T-helper 1 cell (primary cell): Measurements from ENCODE around the gene DEFB129.
"Not testable (repeated sequence)": the region's sequence is repeated elsewhere in the genome, so short reads cannot be mapped to it uniquely, and the experiment has no call there.

ENCODE experiments used
- DNase-seq, 5 donors: peaks; one replicate each; pipeline ENCODE4 v3.0.0-alpha.2; 2012 to 2020

Gene DEFB129

DNA sequence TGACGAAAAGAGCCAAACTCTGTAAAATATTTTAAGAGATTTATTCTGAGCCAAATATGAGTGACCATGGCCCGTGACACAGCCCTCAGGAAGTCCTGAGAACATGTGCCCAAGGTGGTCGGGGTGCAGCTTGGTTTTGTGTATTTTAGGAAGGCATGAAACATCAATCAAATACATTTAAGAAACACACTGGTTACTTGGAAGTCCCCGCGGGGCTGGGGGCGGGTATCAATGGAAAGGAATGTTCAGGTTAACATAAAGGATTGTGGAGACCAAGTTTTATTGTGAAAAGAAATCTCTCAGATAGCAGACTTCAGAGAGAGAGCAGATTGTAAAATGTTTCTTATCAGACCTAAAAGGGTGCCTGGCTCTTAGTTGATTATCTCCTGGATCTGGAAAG is 26.4 kb downstream of the DEFB129 start:
- DNase-seq, result not testable (repeated sequence)

DNA sequence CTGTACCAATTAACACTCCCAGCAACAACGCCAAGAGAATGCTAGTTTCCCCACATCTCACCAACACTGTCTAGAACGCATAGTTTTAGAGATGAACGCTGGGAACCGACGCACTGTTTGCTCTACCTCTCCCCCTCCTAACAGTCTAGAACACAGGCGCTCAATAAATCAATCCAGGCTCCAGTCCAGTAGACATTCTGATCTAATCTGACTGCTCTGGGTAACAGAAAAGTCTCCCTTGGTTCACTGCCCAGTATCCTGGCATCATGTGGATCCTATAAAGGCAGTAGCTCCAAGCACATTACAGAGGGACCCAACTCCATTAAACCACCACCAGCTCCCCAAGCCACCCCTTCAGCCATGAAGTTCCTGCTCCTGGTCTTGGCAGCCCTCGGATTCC is 30.4 kb downstream of the DEFB129 start, which contains the start of gene DEFB132:
Gene DEFB132 (plus strand): TSS at position 306 of the 400 bp plus-strand sequence. CDS start 55 bp downstream, at position 361.
- DNase-seq, result no peak

DNA sequence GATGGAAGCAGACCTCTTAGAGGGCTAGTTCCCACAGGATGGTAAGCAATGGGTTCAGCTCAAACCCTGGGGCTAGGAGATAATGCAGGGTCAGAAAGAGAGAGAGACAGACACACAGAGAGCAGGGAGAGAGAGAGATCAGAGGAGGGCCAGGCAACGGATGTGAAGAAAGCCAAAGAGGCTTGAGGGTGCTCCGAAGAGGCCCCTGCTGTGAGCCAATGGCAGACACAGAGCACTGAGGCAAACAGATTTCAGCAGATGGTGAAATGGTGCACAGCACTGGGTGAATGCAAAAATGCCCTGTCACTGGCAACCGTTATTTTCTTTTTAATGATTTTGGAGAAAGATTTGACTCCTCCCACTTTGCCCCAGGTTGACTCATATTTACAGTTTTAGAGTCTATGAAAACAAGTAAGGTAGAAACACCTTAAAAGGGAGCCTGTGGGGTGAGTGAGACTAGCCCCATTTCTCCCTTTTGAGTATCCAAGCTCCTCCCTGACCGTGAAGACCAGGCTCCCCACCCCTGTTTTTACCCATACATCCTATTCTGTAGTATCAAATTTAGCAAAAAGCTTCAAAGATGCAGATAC is 31.3 kb downstream of the DEFB129 start:
- DNase-seq, result peak in 1 of 5 donors; percentile 66

DNA sequence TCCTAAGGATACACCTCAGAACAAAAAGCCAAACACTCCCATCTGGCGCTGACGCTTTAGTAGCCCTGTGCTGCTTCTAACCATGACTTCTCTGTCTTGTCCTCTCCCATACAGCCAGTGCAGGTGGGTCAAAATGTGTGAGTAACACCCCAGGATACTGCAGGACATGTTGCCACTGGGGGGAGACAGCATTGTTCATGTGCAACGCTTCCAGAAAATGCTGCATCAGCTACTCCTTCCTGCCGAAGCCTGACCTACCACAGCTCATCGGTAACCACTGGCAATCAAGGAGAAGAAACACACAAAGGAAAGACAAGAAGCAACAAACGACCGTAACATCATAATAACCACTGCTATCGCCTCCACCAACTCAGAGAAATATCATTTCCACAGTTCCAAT is 31.9 kb downstream of the DEFB129 start:
- peak in 1 of 5 donors; percentile 26 for DNase-seq

DNA sequence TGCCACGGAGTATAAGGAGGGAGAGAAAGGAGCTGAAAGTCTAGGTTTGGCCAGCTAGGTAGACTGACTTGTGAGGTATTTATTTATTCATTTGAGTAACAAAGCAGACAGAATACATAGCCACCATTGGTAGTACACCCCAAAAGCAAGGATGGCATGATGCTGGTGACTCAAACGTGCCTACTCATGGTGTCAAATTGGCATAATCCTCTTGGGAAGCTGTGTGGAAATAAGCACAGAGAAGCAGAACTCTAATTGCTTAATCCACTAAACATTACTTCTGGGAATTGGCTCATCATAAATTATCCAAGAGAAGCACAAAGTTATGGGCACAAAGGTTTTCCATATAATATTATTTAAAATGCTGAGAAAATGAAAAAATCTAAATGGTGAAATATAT is 32.9 kb downstream of the DEFB129 start:
- DNase-seq, result no peak

DNA sequence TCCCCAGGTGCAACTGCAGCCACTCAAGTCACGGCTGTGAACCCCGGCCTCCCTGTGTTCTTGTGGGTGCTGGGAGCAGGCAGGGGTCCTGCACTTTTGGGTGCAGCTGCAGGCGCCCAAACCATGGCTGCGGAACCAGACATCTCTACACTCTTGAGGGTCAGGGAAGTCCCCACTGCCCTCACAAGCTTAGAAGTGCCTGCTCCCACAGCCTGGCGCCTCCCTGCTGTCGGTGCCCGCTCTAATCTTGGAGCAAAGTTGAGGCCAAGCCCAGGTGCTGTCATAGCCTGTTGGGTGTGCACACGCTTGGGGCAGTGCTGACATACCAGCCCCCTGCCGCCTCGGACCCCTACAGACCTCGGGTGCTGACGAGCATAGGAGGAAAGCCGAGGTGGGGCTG is 36.6 kb downstream of the DEFB129 start:
- DNase-seq, result no peak

DNA sequence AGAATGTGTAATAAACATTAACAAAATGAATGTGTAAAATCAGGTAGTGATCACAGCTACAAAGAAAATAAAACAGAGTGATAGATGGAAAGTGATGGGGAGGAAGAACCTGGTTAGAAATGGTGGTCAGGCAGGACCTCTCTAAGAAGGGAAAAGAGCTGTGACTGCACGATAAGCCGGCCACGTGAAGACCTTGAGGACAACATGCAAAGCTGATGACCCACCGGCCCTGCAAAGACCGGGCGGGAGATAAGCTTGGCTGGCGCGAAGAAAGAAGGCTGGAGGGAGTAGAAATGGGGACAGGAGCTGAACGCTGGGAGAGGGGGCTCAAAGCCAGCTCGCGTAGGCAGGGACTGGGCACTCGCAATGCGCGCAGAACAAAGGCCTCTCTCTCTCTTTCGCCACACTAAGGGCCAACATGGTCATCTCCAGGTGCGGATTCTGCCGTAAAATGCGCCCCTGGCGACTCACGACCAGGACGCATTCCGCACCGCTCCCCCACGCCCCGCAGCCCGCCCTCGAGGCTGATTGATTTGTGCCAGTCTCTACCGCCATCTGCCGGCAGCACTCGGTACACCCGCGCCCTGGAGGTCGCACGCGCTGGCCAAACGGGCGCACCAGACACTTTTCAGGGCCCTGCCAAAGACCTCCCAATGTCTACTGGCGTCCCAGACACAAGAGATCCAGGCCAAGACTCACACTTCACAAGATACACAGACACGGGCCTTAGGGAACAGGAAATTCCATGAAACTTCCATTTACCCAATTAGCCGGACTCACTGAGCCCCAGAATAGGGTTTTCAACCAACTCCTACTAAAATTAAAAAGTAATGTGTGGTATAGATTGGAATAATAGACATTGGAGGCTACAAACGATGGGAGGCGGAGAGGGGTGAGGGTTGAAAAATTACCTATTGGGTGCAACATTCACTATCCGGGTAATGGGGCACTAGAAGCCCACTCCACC is 39.8 kb downstream of the DEFB129 start:
- DNase-seq, result peak; percentile 72 to 85 (median 80)

DNA sequence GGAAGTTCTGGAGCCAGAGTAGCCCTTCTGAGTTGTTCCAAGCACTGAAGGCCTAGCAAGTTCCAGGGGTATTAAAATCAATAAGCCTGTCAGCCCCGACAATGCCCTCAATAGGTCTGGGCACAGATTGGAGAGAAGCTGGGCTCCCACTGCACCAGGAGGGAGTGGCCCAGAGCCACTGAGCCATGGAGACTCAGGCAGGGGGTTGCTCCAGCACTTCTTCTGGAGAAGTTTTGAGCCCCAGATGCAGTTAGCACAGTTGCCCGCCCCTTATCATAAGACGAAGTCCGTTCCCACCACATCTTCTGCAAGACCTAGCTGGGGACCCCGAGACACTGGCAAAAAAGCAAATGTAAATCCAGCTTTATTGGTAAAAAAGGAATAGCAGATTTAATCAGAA is 43.5 kb downstream of the DEFB129 start:
- no peak for DNase-seq

DNA sequence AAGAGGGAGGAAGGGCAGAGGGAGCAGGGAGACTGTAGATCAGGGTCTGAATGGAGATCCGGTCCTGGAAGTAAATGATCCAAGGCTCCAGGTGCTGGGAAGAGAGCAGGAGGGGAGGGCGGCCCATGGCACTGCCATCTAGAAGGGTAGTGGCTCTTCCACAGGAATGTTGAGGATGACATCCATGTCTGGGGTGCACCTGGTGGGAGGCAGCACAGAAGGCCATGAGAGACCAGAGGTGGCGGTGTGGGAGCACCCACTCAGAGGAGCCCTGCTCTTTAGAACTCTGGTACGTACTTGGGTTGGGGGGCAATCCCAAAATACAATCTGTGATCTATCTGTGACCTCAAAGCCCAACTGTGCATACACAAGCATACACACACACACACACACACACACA is 44.0 kb downstream of the DEFB129 start:
- DNase-seq, result no peak

DNA sequence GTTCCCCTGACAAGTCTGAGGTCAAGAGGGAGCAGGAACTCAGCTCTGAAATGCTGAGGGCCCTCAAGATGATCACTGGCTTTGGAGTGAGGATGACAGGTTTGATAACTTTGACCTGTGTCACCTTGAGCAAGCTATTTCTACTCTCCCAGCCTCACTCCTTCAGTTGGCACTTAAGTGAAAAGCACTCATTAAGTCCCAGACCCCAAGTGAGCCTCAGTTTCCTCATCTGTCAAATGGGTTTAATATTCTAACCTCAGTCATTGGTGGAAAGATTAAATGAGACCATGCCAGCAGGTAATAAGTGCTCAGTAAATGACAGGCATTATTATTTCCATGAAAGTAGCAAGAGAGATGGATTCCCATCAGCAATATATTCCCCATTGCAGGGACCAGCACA is 44.5 kb downstream of the DEFB129 start:
- no peak for DNase-seq

DNA sequence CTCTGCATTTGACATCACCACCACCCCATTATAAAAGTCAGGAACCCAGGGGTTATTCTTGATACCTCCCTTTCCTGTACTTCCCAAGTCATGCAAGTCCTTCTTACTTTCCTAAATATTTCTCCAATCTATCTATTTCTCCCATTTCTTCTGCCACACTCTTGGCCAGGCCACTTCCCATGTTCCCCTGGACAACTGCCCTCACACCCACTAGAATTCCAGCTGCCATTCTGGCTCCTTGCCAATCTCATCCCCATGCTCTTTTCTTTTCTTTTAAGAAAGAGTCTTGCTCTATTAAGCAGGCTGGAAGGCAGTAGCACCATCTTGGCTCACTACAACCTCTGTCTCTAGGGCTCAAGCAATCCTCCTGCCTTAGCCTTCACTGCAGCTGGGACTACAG is 45.7 kb downstream of the DEFB129 start:
- no peak for DNase-seq

DNA sequence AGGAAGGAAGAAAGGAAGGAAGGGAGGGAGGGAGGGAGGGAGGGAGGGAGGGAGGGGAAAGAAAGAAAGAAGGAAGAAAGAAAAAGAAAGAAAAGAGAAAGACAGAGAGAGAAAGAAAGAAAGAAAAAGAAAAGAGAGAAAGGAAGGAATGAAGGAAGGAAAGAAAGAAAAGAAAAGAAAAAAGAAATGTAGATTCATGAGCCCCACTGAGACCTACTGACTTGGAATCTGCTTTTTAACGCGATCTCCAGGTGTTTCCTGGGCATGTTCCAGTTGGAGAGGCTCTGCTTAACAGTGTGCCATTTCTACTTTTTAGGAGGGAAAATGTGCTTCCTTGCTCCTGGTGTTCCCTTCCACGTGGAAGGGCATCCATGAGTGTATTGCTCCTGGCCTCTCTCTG is 46.8 kb downstream of the DEFB129 start:
- no peak for DNase-seq

DNA sequence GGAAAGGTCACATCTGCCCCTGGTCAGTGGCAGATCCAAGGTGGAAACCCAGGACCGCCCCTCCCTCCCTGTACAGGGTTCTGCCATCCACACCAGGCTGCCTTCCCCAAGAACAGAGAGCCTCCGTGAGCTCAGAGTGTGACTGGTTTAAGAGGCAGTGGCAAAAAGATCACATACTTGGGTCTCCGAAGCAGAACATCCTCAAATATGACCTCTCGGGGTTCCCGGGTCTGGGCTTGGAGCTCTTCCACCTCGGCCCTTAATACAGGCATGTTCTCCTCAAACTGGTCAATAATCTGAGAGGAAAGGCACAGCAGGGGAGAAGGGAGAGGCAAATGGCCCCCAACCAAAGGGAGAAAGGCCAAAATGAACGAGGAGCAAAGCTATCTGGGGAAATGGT is 48.7 kb downstream of the DEFB129 start:
- no peak for DNase-seq

DNA sequence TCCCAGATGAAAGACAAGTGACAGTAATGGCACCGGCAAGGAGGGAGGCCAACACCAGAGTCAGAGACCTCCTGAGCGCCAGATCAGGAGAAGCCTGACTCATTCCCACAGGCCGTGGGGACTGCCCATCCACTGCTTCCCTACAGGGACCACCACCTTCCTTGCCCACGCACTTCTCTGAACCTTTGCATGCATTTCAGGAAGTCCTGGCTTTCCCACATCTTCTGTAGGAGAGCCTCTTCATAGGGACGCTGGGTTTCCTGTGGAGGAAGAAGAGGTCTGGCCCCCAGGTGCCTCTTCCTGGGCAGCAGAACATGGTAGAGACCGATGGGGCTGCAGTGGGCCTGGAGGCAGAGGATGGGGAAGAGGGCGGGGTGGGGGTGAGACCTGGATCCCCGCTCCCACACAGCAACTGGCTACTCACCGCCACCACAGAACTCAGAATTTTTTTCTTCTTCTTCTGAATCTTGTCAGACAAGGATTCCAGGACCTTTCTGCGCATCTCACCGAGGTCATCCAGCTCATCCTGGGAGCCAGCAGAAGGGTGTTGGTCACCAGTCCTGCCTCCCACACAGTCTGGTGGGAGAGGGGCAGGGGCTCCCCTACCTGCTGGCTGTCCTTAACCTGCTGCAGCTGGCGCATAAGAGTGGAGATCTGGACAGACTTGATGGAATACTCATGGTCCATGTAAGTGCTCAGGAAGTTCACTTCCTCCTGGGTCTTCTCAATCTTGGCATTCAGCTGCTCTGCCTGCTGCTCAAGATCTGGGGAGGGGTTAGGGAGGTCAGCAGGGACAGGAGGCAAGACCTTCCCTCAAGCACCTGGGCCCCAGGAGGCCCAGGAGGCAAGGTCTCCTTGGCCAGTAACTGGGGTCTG is 49.8 kb downstream of the DEFB129 start:
- no peak for DNase-seq

DNA sequence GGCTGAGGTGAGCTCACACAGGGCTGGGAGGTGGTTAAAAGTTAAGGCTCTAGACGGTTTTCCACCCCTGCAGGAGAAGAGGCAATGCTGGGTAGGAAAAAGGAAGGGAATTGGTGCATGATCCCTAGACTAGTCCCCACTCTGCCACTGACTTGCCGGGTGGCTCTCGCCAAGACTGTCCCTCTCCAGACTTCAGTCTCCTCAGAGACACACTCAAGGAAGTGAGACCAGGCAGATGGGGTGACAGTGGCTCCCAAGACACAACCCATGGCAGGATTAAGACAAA is 50.4 kb downstream of the DEFB129 start:
- no peak for DNase-seq

DNA sequence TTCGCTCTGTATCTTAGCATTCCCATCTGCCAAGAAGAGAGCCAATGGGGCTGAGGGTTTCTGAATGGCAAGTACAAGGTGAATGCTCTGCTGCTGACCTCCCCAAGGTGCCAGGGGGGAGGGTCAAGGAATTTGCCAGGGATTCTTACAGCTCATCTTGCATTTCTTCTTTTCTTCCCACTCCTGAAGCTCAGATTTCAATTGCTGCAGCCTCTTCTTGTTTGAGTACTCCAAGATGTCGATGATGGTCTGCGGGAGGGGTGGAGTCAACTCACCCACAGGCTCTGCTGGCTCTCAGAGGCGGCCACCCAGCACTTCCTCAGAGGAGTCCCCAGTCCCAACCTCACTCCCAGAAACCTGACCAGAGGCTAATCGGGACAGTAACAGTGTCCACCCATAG is 51.1 kb downstream of the DEFB129 start:
- no peak for DNase-seq

DNA sequence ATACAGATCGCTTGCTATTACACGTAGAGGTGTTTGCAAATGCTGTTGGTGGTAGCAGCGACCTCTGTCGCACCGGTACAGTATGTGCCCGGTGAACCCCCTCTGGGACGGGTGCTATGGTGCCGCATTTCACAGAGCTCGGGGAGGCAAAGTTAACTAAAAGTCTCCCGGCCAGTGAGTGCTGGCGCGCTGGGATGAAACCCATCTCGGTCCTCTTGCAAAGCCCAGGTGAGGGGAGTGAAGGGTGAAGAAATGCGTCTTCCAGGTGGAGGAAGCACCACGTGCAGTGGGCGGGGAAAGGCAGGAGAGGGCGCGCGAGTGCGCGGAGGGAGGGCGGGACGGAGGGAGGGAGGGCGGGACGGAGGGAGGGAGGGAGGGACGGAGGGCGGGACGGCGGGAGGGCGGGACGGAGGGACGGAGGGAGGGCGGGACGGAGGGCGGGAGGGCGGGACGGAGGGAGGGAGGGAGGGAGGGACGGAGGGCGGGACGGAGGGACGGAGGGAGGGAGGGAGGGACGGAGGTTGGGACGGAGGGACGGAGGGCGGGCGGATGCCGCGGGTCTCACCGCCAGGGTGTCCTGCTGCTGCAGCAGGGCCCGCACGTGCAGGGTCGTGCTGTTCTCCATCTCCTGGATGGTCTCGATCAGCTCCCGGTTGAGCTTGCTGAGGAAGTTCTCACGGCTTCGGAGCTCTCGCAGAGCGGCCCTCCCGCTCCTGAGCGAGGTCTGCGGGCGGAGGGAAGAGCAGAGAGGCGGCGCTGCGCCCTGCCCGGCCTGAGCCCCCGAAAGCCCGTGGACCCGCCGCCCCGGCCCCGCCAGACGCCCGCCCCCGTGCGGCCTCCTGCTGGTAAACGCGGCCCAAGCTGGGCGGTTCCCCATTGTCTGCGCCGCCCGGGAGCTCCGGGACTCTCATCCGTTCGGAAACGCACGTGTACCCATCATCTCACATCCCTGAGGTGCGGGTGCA is 51.8 kb downstream of the DEFB129 start:
- peak in 1 of 5 donors; percentile 14 for DNase-seq
